A673 (cell line): Measurements from ENCODE around the gene PLCD3. TPM values are rescaled to one million over a fixed set of nuclear protein-coding genes. Genes with fewer than 3 reads are reported as not detected.
A peak's percentile ranks its signal among the peaks of the same experiment; 100 is the strongest.

Experiments
- BruUV-seq: library from RNA; stranded (reverse); fragments of 400-500 nt; replicated peaks from 2 replicates; lab custom pipeline; 2021; lab: Mats Ljungman, UMichigan
- CTCF ChIA-PET: fragments of 300-600 bp; sonication (Branson Sonifier 250); formaldehyde crosslinking; loops from one replicate; lab custom pipeline; 2022; ENCODE audit warnings: antibody characterized with exemption; lab: Charles Lee
- POLR2A ChIA-PET: fragments of 300-600 bp; sonication (Branson Sonifier 250); formaldehyde crosslinking; loops from one replicate; lab custom pipeline; 2022; ENCODE audit warnings: antibody characterized with exemption; ENCODE audit not compliant: low non-redundant PET; lab: Charles Lee
- DNase-seq: peaks from one replicate; pipeline ENCODE4 v3.0.0-alpha.2; 2015; ENCODE audit warnings: low spot score
- H3K27ac ChIP-seq: fragments of 200-600 bp; sonication (generic); 2 replicates; pipeline ENCODE4 v1.5.1; 2016; ENCODE audit warnings: mixed run types, low read depth, mild to moderate bottlenecking, mixed read lengths, antibody characterized with exemption, low read length; ENCODE audit not compliant: poor library complexity, severe bottlenecking
- H3K27me3 ChIP-seq: fragments of 200-600 bp; sonication (generic); replicated peaks from 2 replicates; pipeline ENCODE4 v1.6.1; 2017; ENCODE audit warnings: mixed run types, low read depth, mild to moderate bottlenecking, mixed read lengths, antibody characterized with exemption, low read length; ENCODE audit not compliant: insufficient read depth, poor library complexity
- H3K36me3 ChIP-seq: fragments of 200-600 bp; sonication (generic); 2 replicates; pipeline ENCODE4 v1.6.1; 2016; ENCODE audit warnings: mixed run types, mild to moderate bottlenecking, mixed read lengths, antibody characterized with exemption, low read length; ENCODE audit not compliant: insufficient read depth, poor library complexity, severe bottlenecking
- H3K4me1 ChIP-seq: fragments of 200-600 bp; sonication (generic); 2 replicates; pipeline ENCODE4 v1.6.1; 2017; ENCODE audit warnings: mixed run types, mild to moderate bottlenecking, mixed read lengths, antibody characterized with exemption, low read length; ENCODE audit not compliant: insufficient read depth, poor library complexity, severe bottlenecking
- H3K4me3 ChIP-seq: fragments of 200-600 bp; sonication (generic); 2 replicates; pipeline ENCODE4 v1.5.1; 2016; ENCODE audit warnings: low read depth, mixed run types, mild to moderate bottlenecking, mixed read lengths, low read length; ENCODE audit not compliant: poor library complexity, severe bottlenecking
- H3K9me3 ChIP-seq: fragments of 200-600 bp; sonication (generic); 2 replicates; pipeline ENCODE4 v1.6.1; 2016; ENCODE audit warnings: mixed run types, low read depth, mild to moderate bottlenecking, mixed read lengths, antibody characterized with exemption, low read length; ENCODE audit not compliant: poor library complexity, severe bottlenecking
- EZH2 ChIP-seq: fragments of 200-600 bp; sonication (generic); IDR thresholded peaks from 2 replicates; pipeline ENCODE4 v1.6.1; 2017; ENCODE audit warnings: borderline replicate concordance, low read depth, mild to moderate bottlenecking, mixed read lengths, antibody characterized with exemption, low read length; ENCODE audit not compliant: poor library complexity, severe bottlenecking
- intact Hi-C: fragments of 100-400 bp; cut with micrococcal nuclease; formaldehyde crosslinking; loops from one replicate; pipeline ENCODE4 v1.10.0; 2022; ENCODE audit not compliant: unreplicated experiment
- total RNA-seq: library from RNA; stranded (reverse); gene quantifications from 2 replicates; pipeline ENCODE4 v1.2.3, GENCODE V29; 2021
- TF ChIP-seq, protein P1 (sequence below): fragments of 300-800, 200-600 bp; sonication (generic); conservative IDR thresholded peaks from 2 replicates; pipeline ENCODE4 v1.5.1; 2017; ENCODE audit warnings: low read depth, mild to moderate bottlenecking, antibody characterized with exemption, low read length, moderate library complexity, mixed read lengths

The PLCD3 gene
- total RNA-seq, 1 experiment from 2014 or later: 12.0 TPM

DNA sequence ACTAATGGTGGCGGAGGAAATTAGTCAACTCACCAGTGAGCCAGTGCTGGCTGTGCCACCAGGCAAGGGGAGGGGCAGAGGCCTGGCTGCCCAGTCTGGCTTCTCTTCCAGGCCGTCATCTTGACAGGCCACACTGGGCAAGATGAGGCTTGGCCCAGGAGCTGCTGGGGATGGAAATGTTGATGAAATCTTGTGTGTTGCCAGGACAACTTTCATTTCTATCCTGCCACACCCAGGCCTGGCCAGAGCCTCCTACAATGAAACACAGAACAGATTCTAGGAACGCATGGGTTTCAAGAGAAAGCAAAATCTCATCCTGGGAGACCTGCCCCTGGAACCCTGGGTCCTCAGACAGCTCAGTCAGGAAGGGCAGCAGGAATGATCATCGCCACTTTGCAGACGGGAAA is 38.6 kb upstream of the PLCD3 start:
- ChIA-PET CTCF (no interaction called here), POLR2A (interaction anchor here (0.6 kb wide), 1 partner anchor 23 kb away, joined by 6 read pairs; the partner anchor contains the start of gene HEXIM1)
- no peaks in the 10 kb centered on the region for H3K9me3 ChIP-seq
- H3K4me3 ChIP-seq: no peak overlapping the region
- H3K36me3 ChIP-seq: no peaks in the 10 kb centered on the region
- H3K4me1 ChIP-seq: peaks cover 23% of the 10 kb centered on the region
- peak overlapping the region; percentile 87 for H3K27ac ChIP-seq
- no peaks in the 10 kb centered on the region for H3K27me3 ChIP-seq
- no peak for DNase-seq
- no peak for TF ChIP-seq EZH2
- TF ChIP-seq, protein P1, sequence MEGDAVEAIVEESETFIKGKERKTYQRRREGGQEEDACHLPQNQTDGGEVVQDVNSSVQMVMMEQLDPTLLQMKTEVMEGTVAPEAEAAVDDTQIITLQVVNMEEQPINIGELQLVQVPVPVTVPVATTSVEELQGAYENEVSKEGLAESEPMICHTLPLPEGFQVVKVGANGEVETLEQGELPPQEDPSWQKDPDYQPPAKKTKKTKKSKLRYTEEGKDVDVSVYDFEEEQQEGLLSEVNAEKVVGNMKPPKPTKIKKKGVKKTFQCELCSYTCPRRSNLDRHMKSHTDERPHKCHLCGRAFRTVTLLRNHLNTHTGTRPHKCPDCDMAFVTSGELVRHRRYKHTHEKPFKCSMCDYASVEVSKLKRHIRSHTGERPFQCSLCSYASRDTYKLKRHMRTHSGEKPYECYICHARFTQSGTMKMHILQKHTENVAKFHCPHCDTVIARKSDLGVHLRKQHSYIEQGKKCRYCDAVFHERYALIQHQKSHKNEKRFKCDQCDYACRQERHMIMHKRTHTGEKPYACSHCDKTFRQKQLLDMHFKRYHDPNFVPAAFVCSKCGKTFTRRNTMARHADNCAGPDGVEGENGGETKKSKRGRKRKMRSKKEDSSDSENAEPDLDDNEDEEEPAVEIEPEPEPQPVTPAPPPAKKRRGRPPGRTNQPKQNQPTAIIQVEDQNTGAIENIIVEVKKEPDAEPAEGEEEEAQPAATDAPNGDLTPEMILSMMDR: no peak
- intact Hi-C loops: no loop called here
- no TSS peak for BruUV-seq

DNA sequence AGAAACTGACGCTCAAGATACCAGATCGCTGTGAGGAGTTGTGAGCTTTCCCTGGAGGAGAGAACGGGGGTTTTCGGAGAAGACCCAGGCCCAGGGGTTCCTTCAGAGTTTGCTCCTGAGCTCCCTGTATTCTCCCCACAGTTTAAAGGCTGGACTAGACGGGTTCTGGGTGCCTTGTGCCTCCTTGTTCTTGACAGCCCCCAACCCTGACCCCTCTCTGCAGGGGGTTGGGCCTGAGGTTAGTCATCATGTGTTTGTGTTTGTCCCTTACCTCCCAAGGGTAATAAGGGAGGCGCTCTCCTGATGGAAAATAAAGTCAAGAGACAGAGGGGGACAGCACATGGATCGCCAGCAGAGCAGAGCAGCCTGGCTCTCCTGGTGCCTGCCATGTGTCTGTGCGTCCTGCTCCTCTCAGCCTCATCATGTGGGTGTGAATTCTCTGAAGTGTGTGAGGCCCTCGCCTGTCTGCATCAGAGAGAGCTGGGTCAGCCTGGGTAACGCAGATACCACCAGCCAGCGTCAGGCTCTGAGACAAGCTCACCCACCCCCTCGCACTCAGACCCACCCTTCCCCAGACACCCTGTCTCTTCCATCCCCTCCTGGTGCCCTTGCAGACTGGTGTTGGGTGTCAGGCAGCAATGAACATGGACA is 38.1 kb upstream of the PLCD3 start:
- H3K36me3 ChIP-seq: no peaks in the 10 kb centered on the region
- no peak for DNase-seq
- CTCF ChIA-PET: no interaction called here

DNA sequence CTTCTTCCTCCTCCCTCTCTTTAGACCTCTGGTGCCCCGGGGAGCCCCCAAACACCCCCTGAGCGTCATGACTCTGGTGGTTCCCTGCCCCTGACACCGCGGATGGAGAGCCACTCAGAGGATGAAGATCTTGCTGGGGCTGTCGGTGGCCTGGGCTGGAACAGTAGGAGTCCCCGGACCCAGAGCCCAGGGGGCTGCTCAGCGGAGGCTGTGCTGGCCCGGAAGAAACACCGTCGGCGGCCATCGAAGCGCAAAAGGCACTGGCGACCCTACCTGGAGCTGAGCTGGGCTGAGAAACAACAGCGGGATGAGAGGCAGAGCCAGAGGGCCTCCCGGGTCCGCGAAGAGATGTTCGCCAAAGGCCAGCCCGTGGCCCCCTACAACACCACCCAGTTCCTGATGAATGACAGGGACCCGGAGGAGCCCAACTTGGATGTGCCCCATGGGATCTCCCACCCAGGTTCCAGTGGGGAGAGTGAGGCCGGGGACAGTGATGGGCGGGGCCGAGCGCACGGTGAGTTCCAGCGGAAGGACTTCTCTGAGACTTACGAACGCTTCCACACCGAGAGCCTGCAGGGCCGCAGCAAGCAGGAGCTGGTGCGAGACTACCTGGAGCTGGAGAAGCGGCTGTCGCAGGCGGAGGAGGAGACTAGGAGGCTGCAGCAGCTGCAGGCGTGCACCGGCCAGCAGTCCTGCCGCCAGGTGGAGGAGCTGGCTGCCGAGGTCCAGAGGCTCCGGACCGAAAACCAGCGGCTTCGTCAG is 36.9 kb upstream of the PLCD3 start:
- ChIA-PET POLR2A (no interaction called here), CTCF (no interaction called here)
- H3K9me3 ChIP-seq: no peaks in the 10 kb centered on the region
- TF ChIP-seq, protein P1: no peak
- no peak for TF ChIP-seq EZH2
- H3K36me3 ChIP-seq: no peaks in the 10 kb centered on the region
- H3K4me1 ChIP-seq: peaks cover 23% of the 10 kb centered on the region
- no peak for DNase-seq
- no peaks in the 10 kb centered on the region for H3K27me3 ChIP-seq
- no peak overlapping the region for H3K27ac ChIP-seq
- BruUV-seq: no TSS peak
- intact Hi-C loops: no loop called here
- H3K4me3 ChIP-seq: no peak overlapping the region

More for the DNA sequence above, 38.1 kb upstream of the PLCD3 start:
- BruUV-seq: no TSS peak
- Histone ChIP-seq H3K9me3 (no peaks in the 10 kb centered on the region), H3K4me3 (no peak overlapping the region), H3K27me3 (no peaks in the 10 kb centered on the region), H3K27ac (no peak overlapping the region), H3K4me1 (peaks cover 23% of the 10 kb centered on the region)
- intact Hi-C loops: no loop called here
- POLR2A ChIA-PET: no interaction called here
- TF ChIP-seq, protein P1: no peak
- TF ChIP-seq EZH2: no peak
